ENCODE data around the gene SLC6A6. TPM values are rescaled to one million over a fixed set of nuclear protein-coding genes. Genes with fewer than 3 reads are reported as not detected.

SLC6A6 gene
- polyA plus RNA-seq, 1 donor (not counting 4 experiments of a cell fraction or from before 2014, with no cell fraction given) = 8.3 TPM

GRCh38 chr3:14411988-14412387 lies 9.6 kb downstream of the SLC6A6 start:
- dilution Hi-C loops (cut with MboI; ENCODE audit: extremely low pct_ligation_motif_present, low sequenced_read_pairs) = no loop called here
- H3K9me1 ChIP-seq (ENCODE audit: control insufficient read depth, extremely low read depth, insufficient read depth, low read length) = no peaks in the 10 kb centered on the region
- FAIRE-seq = no peak
- peaks cover 0 to 2% of the 10 kb centered on the region in 2 experiments for H3K36me3 ChIP-seq (ENCODE audit: control insufficient read depth in 2 of 2, extremely low read depth in 1 of 2, insufficient read depth in 2 of 2, low read length in 2 of 2)
- H3K27me3 ChIP-seq (ENCODE audit: control insufficient read depth, extremely low read depth, insufficient read depth, low read length) = no peaks in the 10 kb centered on the region
- no peak for DNase-seq (ENCODE audit: low read depth, low spot score)
- H2AFZ ChIP-seq (ENCODE audit: control insufficient read depth, low read length) = no peak overlapping the region
- H3K4me1 ChIP-seq (ENCODE audit: control insufficient read depth, extremely low read depth, insufficient read depth, low read length) = peaks cover 41% of the 10 kb centered on the region
- H3K79me2 ChIP-seq (ENCODE audit: control insufficient read depth, insufficient read depth, low read length) = peaks cover 19% of the 10 kb centered on the region
- no peaks in the 10 kb centered on the region for H4K20me1 ChIP-seq (ENCODE audit: control insufficient read depth, extremely low read depth, insufficient read depth, low read length)
- H3K9me3 ChIP-seq (ENCODE audit: control insufficient read depth, low read depth, low read length) = no peaks in the 10 kb centered on the region
- no peak overlapping the region for H3K4me3 ChIP-seq (ENCODE audit: control insufficient read depth in 2 of 3, extremely low read depth in 1 of 3, insufficient read depth in 2 of 3, low read depth in 1 of 3, low read length in 3 of 3)
- H3K4me2 ChIP-seq (ENCODE audit: control insufficient read depth, extremely low read depth, insufficient read depth, low read depth, low read length) = no peak overlapping the region
- no peak overlapping the region for H3K9ac ChIP-seq (ENCODE audit: control insufficient read depth, extremely low read depth, insufficient read depth, low read length)
- no peak overlapping the region for H3K27ac ChIP-seq (ENCODE audit: control insufficient read depth, insufficient read depth, low read length)
- peak in 2 of 3 experiments; percentile 26 to 38 for TF ChIP-seq CTCF (optimal IDR thresholded peaks at IDR 0.05 in 1 of 3, IDR thresholded peaks at IDR 0.05 in 1 of 3, conservative IDR thresholded peaks at IDR 0.05 in 1 of 3; ENCODE audit: extremely low read depth in 1 of 3, insufficient read depth in 2 of 3, low read length in 3 of 3)
- TF ChIP-seq EZH2 (IDR thresholded peaks at IDR 0.05; ENCODE audit: low read length) = no peak

GRCh38 chr3:14412831-14413380 lies 10.5 kb downstream of the SLC6A6 start:
- FAIRE-seq = no peak
- Histone ChIP-seq H3K9me3 (ENCODE audit: control insufficient read depth, low read depth, low read length) (no peaks in the 10 kb centered on the region), H3K36me3 (ENCODE audit: control insufficient read depth in 2 of 2, extremely low read depth in 1 of 2, insufficient read depth in 2 of 2, low read length in 2 of 2) (peaks cover 0 to 2% of the 10 kb centered on the region in 2 experiments), H3K9ac (ENCODE audit: control insufficient read depth, extremely low read depth, insufficient read depth, low read length) (no peak overlapping the region), H3K4me1 (ENCODE audit: control insufficient read depth, extremely low read depth, insufficient read depth, low read length) (peaks cover 41% of the 10 kb centered on the region), H3K9me1 (ENCODE audit: control insufficient read depth, extremely low read depth, insufficient read depth, low read length) (no peaks in the 10 kb centered on the region), H3K79me2 (ENCODE audit: control insufficient read depth, insufficient read depth, low read length) (peaks cover 19% of the 10 kb centered on the region), H3K27me3 (ENCODE audit: control insufficient read depth, extremely low read depth, insufficient read depth, low read length) (no peaks in the 10 kb centered on the region), H3K27ac (ENCODE audit: control insufficient read depth, insufficient read depth, low read length) (no peak overlapping the region), H4K20me1 (ENCODE audit: control insufficient read depth, extremely low read depth, insufficient read depth, low read length) (no peaks in the 10 kb centered on the region), H3K4me3 (ENCODE audit: control insufficient read depth in 2 of 3, extremely low read depth in 1 of 3, insufficient read depth in 2 of 3, low read depth in 1 of 3, low read length in 3 of 3) (no peak overlapping the region), H3K4me2 (ENCODE audit: control insufficient read depth, extremely low read depth, insufficient read depth, low read depth, low read length) (peak overlapping the region; percentile 11), H2AFZ (ENCODE audit: control insufficient read depth, low read length) (no peak overlapping the region)
- no peak for TF ChIP-seq CTCF (optimal IDR thresholded peaks at IDR 0.05 in 1 of 3, IDR thresholded peaks at IDR 0.05 in 1 of 3, conservative IDR thresholded peaks at IDR 0.05 in 1 of 3; ENCODE audit: extremely low read depth in 1 of 3, insufficient read depth in 2 of 3, low read length in 3 of 3)
- TF ChIP-seq EZH2 (IDR thresholded peaks at IDR 0.05; ENCODE audit: low read length) = no peak
- dilution Hi-C loops (cut with MboI; ENCODE audit: extremely low pct_ligation_motif_present, low sequenced_read_pairs) = no loop called here
- no peak for DNase-seq (ENCODE audit: low read depth, low spot score)
